Measurements from ENCODE around the gene HDHD3. TPM values are rescaled to one million over a fixed set of nuclear protein-coding genes. Genes with fewer than 3 reads are reported as not detected.

Gene HDHD3
- total RNA-seq, 1 experiment from 2014 or later = 15.7 TPM

- no peaks in the 10 kb centered on the region for H3K9me3 Mint-ChIP-seq
- no peak for ATAC-seq
- ChIA-PET POLR2A (no interaction called here), CTCF (interaction anchor here (1.4 kb wide), 1 partner anchor 241 kb away, joined by 4 read pairs; no protein-coding TSS in a partner anchor)
- H3K36me3 Mint-ChIP-seq = no peaks in the 10 kb centered on the region
- DNase-seq (ENCODE audit: low spot score) = no peak
- H3K27me3 Mint-ChIP-seq (ENCODE audit: low read depth) = 0 out of 2 replicates have a peak, but pooled peaks cover 2% of the 10 kb centered on the region
- H3K27ac Mint-ChIP-seq = no peak overlapping the region
- TF ChIP-seq HMGXB4 (CRISPR knock-in tag; IDR thresholded peaks at IDR 0.05) = no peak
- no peak for TF ChIP-seq ZNF512 (CRISPR knock-in tag; IDR thresholded peaks at IDR 0.05; ENCODE audit: borderline replicate concordance)
- TF ChIP-seq MLX (CRISPR knock-in tag; IDR thresholded peaks at IDR 0.05) = no peak
- no peak for TF ChIP-seq AR (CRISPR knock-in tag; IDR thresholded peaks at IDR 0.05)
- no peak for TF ChIP-seq ZNF219 (CRISPR knock-in tag; IDR thresholded peaks at IDR 0.05; ENCODE audit: borderline replicate concordance)
- no peak for TF ChIP-seq ZMAT4 (CRISPR knock-in tag; IDR thresholded peaks at IDR 0.05)
- no peak for TF ChIP-seq NFATC4 (CRISPR knock-in tag; IDR thresholded peaks at IDR 0.05)
- no peak for TF ChIP-seq SP1 (CRISPR knock-in tag; conservative IDR thresholded peaks at IDR 0.05)
- no peak for TF ChIP-seq IRF2 (CRISPR knock-in tag; IDR thresholded peaks at IDR 0.05; ENCODE audit: borderline replicate concordance, low read depth)
- no peaks in the 10 kb centered on the region for H3K4me1 Mint-ChIP-seq
- no peak overlapping the region for H3K4me3 Mint-ChIP-seq
Measured at GRCh38 chr9:113417370-113417769, 40.6 kb upstream of the HDHD3 start.

DNA sequence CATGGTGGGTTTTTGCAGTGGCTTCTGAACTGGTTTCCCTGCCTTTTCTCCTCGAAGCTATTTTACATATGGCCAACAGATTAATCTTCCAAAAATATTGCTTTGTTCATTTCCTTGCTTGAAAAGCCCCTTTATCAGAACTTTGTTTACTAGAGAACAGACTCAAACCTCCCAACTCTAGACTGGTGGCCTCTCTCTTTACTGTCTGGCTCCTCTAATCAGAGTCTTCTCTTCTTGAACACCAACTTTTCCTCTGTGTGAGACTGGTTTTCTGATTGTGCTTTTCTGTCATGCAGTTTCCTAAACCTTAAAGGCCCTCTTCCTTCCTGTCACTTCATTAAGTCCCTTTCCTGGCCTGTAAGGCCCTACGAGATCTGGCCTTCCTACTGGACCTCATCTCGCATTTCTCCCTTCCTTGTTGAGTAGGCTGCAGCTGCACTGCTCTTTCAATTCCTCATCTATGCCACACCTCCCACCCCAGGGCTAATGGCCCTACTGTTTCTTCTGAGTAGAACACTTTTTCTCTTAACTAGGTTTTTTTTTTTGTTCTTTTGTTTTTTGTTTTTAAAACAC lies 39.4 kb upstream of the HDHD3 start:
- ATAC-seq (no peak; the same call in 1 of the 2 replicates), DNase-seq (ENCODE audit: low spot score) (no peak)
- peaks cover 4% of the 10 kb centered on the region; the same call in 1 of the 2 replicates for H3K4me1 Mint-ChIP-seq
- H3K27me3 Mint-ChIP-seq (ENCODE audit: low read depth) = no peaks in the 10 kb centered on the region
- no peak overlapping the region for H3K4me3 Mint-ChIP-seq
- POLR2A ChIA-PET = no interaction called here
- no peaks in the 10 kb centered on the region for H3K36me3 Mint-ChIP-seq
- H3K9me3 Mint-ChIP-seq = no peaks in the 10 kb centered on the region
- no peak overlapping the region for H3K27ac Mint-ChIP-seq
- CTCF ChIA-PET = interaction anchor here (1.4 kb wide), 1 partner anchor 242 kb away, joined by 4 read pairs; no protein-coding TSS in a partner anchor
- TF ChIP-seq ZNF138 (CRISPR knock-in tag; conservative IDR thresholded peaks at IDR 0.05) (no peak), MLX (CRISPR knock-in tag; IDR thresholded peaks at IDR 0.05) (no peak), NFE2L1 (CRISPR knock-in tag; IDR thresholded peaks at IDR 0.05) (no peak), NR2C2 (CRISPR knock-in tag; IDR thresholded peaks at IDR 0.05) (no peak), KAT7 (CRISPR knock-in tag; IDR thresholded peaks at IDR 0.05; ENCODE audit: borderline replicate concordance) (no peak), OVOL2 (CRISPR knock-in tag; IDR thresholded peaks at IDR 0.05; ENCODE audit: borderline replicate concordance) (no peak), ZNF121 (CRISPR knock-in tag; IDR thresholded peaks at IDR 0.05) (no peak), TCF7 (CRISPR knock-in tag; IDR thresholded peaks at IDR 0.05; ENCODE audit: low read depth) (no peak), ZMAT4 (CRISPR knock-in tag; IDR thresholded peaks at IDR 0.05) (no peak), ZNF671 (CRISPR knock-in tag; IDR thresholded peaks at IDR 0.05) (no peak)
- TF ChIP-seq, protein P1, sequence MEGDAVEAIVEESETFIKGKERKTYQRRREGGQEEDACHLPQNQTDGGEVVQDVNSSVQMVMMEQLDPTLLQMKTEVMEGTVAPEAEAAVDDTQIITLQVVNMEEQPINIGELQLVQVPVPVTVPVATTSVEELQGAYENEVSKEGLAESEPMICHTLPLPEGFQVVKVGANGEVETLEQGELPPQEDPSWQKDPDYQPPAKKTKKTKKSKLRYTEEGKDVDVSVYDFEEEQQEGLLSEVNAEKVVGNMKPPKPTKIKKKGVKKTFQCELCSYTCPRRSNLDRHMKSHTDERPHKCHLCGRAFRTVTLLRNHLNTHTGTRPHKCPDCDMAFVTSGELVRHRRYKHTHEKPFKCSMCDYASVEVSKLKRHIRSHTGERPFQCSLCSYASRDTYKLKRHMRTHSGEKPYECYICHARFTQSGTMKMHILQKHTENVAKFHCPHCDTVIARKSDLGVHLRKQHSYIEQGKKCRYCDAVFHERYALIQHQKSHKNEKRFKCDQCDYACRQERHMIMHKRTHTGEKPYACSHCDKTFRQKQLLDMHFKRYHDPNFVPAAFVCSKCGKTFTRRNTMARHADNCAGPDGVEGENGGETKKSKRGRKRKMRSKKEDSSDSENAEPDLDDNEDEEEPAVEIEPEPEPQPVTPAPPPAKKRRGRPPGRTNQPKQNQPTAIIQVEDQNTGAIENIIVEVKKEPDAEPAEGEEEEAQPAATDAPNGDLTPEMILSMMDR (IDR thresholded peaks at IDR 0.05) = no peak
- TF ChIP-seq, protein P2, sequence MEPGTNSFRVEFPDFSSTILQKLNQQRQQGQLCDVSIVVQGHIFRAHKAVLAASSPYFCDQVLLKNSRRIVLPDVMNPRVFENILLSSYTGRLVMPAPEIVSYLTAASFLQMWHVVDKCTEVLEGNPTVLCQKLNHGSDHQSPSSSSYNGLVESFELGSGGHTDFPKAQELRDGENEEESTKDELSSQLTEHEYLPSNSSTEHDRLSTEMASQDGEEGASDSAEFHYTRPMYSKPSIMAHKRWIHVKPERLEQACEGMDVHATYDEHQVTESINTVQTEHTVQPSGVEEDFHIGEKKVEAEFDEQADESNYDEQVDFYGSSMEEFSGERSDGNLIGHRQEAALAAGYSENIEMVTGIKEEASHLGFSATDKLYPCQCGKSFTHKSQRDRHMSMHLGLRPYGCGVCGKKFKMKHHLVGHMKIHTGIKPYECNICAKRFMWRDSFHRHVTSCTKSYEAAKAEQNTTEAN (CRISPR knock-in tag; IDR thresholded peaks at IDR 0.05) = no peak
- TF ChIP-seq, protein P3, sequence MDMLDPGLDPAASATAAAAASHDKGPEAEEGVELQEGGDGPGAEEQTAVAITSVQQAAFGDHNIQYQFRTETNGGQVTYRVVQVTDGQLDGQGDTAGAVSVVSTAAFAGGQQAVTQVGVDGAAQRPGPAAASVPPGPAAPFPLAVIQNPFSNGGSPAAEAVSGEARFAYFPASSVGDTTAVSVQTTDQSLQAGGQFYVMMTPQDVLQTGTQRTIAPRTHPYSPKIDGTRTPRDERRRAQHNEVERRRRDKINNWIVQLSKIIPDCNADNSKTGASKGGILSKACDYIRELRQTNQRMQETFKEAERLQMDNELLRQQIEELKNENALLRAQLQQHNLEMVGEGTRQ (CRISPR knock-in tag; IDR thresholded peaks at IDR 0.05) = no peak
